NCI-H146 treated with DMSO at 0.1 percent for 48 hours (cell line): ENCODE data around the gene ME1.
"Not testable (repeated sequence)": the region's sequence is repeated elsewhere in the genome, so short reads cannot be mapped to it uniquely, and the experiment has no call there.

ENCODE experiments used
- DNase-seq: peaks from one replicate; lab custom pipeline; 2025; ENCODE audit not compliant: unreplicated experiment; lab: John Stamatoyannopoulos, UW

The ME1 gene

GRCh38 chr6:83430611-83431544 is at the start of gene ME1:
TSS of gene ME1 (minus strand) at chr6:83431051. CDS start at chr6:83430954, 97 bp downstream.
- DNase-seq = peak; percentile 26

- DNase-seq = no peak
These were observed 49.6 kb upstream of the ME1 start for GRCh38 chr6:83480470-83480869.

GRCh38 chr6:83479389-83479788 is 48.5 kb upstream of the ME1 start:
- DNase-seq = no peak

- DNase-seq = no peak
These were observed 46.1 kb upstream of the ME1 start for GRCh38 chr6:83476971-83477370.

- DNase-seq = no peak
These were observed 43.5 kb upstream of the ME1 start for GRCh38 chr6:83474309-83474708.

GRCh38 chr6:83472767-83473166 is 41.9 kb upstream of the ME1 start:
- DNase-seq = no peak

GRCh38 chr6:83470587-83470986 is 39.7 kb upstream of the ME1 start:
- no peak for DNase-seq

- no peak for DNase-seq
These were observed 39.1 kb upstream of the ME1 start for GRCh38 chr6:83470001-83470400.

GRCh38 chr6:83467620-83468036 is 36.8 kb upstream of the ME1 start:
- no peak for DNase-seq

- DNase-seq = no peak
These were observed 35.5 kb upstream of the ME1 start for GRCh38 chr6:83466328-83466727.

- no peak for DNase-seq
These were observed 33.7 kb upstream of the ME1 start for GRCh38 chr6:83464381-83465140.

GRCh38 chr6:83463886-83464285 is 33.0 kb upstream of the ME1 start:
- no peak for DNase-seq

- DNase-seq = no peak
These were observed 31.7 kb upstream of the ME1 start for GRCh38 chr6:83462524-83462923.

GRCh38 chr6:83461438-83461837 is 30.6 kb upstream of the ME1 start:
- DNase-seq = no peak

GRCh38 chr6:83459663-83460062 is 28.8 kb upstream of the ME1 start:
- no peak for DNase-seq

GRCh38 chr6:83450015-83450414 is 19.2 kb upstream of the ME1 start:
- DNase-seq = not testable (repeated sequence)

GRCh38 chr6:83444086-83444699 is 13.3 kb upstream of the ME1 start:
- not testable (repeated sequence) for DNase-seq

- no peak for DNase-seq
These were observed 12.7 kb upstream of the ME1 start for GRCh38 chr6:83443516-83443915.

GRCh38 chr6:83442752-83443151 is 11.9 kb upstream of the ME1 start:
- DNase-seq = no peak

GRCh38 chr6:83439201-83439600 is 8.3 kb upstream of the ME1 start:
- DNase-seq = no peak

GRCh38 chr6:83436674-83437073 is 5.8 kb upstream of the ME1 start:
- DNase-seq = no peak

- no peak for DNase-seq
These were observed 2.3 kb upstream of the ME1 start for GRCh38 chr6:83433177-83433576.
